Skin epidermis (tissue), 12 donors: ENCODE data around the gene SOS1.
"Not testable (repeated sequence)": the region's sequence is repeated elsewhere in the genome, so short reads cannot be mapped to it uniquely, and the experiment has no call there.

ENCODE experiments used
- H3K27ac ChIP-seq, 21 experiments: fragments of 200-600 bp; sonication (generic) in 11 of 21; one replicate each; pipeline ENCODE4 v1.5.0; 2020; ENCODE audit warnings: mild to moderate bottlenecking in 3 of 21, inconsistent platforms in 2 of 21, moderate library complexity in 2 of 21
- H3K4me3 ChIP-seq, 7 experiments: fragments of 200-600 bp; sonication (generic) in 2 of 7; one replicate each; pipeline ENCODE4 v1.5.0; 2020; ENCODE audit warnings: inconsistent platforms in 2 of 7, mild to moderate bottlenecking in 2 of 7, moderate library complexity in 1 of 7

The SOS1 gene

DNA sequence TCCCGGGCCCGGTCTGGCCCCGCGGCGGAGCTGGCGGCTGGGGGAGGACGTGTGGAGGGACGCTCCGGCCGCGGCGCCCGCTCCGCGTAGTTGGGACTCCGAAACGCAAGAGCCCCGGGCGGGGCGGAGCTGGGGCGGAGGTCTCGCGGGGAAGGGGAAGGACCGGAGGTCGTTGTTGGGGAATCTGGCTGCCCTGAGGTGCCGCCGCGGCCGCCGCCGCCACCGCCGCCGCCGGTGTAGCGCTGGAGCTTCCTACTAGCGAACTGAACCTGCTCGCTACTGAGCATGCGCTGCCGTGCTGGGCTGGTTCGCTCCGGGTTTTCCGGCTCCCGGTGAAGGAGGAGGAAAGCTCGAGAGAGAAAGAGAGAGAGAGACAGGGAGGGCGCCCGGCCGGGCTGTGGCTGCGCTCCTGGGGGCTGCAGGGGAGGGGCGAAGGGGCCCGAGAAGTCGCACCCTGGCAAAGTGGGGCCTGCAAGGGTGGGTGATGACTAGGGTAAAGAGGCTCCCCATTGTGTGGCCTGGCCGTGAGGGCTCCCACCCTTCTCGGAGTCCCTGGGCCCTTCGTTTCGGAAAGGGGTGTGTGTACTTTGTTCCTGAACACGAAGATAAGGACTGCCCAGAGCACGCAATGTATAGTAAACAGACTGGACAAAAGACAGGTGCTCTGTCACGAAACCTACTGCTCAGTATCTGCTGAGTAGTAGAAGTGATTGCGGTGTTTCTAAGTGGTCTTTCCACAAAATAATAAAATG lies at the start of gene SOS1:
TSS of gene SOS1 (minus strand) at position 281 of the 752 bp plus-strand sequence. CDS start 629 bp downstream, outside the sequence.
- H3K27ac ChIP-seq: peak within 1 kb of the TSS; percentile 83 to 98 (median 94)
- peak within 1 kb of the TSS; percentile 58 to 94 (median 89) for H3K4me3 ChIP-seq

DNA sequence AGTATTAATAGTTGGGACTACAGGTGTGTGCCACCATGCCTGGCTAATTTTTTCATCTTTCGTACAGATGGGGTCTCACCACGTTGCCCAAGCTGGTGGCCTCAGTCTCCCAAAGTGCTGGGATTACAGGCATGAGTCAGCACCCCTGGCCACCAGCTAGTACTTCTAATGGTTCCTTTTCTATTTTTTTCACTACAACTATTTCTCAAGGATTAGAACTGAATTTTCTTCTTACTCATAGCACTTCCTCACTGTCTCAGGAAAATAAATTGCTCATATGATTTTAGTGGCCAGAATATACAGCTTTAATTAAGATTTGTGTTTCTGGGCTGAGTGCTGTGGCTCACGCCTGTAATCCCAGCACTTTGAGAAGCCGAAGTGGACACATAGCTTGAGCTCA lies 43.2 kb upstream of the SOS1 start:
- no peak overlapping the region for H3K4me3 ChIP-seq
- H3K27ac ChIP-seq: no peak overlapping the region

DNA sequence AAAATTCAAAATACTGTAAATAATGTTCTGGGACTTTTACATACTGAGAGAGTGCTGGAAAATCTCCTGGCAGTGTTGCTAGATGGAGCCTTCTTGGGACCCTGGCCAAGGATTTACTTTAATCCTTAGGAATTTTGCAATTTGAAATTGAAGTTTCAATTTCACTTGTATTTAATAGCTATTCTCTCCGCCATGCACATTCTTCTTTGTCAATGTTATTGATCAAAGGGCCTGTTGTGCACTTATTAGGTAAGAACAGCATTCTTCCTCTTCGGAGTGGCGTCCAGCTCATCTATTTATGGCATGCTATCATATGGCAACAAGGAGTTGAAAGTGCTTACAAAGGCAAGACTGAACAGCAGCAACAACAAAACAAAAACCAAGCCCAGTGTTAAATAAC lies 40.1 kb upstream of the SOS1 start:
- Histone ChIP-seq H3K4me3 (no peak overlapping the region), H3K27ac (peak overlapping the region in 4 of 21 experiments; percentile 9 to 71 (median 40))

DNA sequence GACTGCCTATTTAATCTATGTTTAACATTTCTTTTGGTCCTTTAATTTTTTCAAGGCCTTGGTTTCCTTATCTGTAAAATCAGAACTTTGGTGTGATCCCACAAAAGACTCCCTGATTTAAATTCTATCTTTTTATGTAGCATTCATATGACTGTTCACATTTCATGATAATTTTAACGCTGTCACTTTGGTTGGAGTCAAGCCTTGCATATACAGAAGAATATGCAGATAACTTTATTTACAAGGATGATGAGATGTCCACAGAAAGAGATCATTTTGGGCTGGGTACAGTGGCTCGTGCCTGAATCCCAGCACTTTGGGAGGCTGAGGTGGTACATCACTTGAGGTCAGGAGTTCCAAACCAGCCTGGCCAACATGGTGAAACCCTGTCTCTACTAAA lies 38.4 kb upstream of the SOS1 start:
- no peak overlapping the region for H3K27ac ChIP-seq
- no peak overlapping the region for H3K4me3 ChIP-seq

DNA sequence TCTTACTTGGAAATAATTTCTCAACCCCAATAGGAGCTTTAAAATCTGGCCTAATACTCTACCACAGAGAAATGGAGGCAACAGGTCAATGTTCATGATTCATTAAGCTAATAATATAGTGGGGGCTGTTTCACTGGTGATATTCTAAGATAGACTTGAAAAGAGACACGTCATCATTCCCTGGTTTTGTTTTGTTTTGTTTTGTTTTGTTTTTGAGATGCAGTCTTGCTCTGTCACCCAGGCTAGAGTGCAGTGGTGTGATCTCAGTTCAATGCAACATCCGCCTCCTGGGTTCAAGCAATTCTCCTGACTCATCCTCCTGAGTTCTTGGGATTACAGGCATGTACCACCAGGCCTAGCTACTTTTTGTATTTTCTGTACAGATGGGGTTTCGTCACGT lies 37.5 kb upstream of the SOS1 start:
- Histone ChIP-seq H3K27ac (no peak overlapping the region), H3K4me3 (no peak overlapping the region)

DNA sequence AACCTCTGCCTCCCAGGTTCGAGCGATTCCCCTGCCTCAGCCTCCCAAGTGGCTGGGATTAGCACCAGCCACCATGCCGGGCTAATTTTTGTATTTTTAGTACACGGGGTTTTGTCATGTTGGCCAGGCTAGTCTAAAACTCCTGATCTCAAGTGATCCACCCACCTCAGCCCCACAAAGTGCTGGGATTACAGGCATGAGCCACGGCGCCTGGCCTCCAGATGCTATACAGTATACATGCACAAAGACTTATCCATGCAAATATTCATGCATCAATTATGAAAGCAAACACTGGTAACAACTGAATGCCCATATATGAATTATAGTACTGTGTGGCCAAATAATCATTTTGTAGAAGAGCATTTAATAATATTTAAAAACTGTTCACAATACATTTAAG lies 36.0 kb upstream of the SOS1 start:
- no peak overlapping the region for H3K27ac ChIP-seq
- H3K4me3 ChIP-seq: no peak overlapping the region

DNA sequence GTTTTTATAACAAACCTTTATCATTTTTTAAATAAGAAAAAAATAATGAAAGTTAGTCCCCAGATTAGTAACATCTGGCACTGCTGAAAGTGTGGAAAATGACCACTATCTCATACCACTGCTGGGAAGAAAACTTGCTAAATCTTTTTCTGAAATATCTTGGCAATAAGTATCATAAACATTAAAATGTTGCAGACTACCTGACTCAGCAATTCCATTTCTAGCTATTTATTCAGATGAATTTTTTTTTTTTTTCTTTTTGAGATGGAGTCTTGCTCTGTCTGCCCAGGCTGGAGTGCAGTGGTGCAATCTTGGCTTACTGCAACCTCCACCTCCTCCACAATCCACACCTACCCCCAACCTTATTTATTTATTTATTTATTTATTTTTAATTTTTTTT lies 35.3 kb upstream of the SOS1 start:
- no peak overlapping the region for H3K27ac ChIP-seq
- no peak overlapping the region for H3K4me3 ChIP-seq

DNA sequence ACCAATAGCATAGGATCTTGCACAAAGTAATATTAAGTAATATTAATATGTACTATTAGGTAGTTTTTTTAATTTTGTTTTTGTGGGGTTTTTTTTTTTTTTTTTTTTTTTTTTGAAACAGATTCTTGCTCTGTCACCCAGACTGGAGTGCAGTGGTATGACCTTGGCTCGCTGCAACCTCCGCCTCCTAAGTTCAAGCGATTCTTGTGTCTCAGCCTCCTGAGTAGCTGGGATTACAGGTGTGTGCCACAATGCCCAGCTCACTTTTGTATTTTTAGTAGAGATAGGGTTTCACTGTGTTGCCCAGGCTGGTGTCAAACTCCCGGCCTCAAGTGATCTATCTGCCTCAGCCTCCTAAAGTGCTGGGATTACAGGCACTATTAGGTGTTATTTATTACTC lies 34.7 kb upstream of the SOS1 start:
- H3K27ac ChIP-seq: peak overlapping the region in 3 of 21 experiments; percentile 27 to 37 (median 31)
- H3K4me3 ChIP-seq: not testable (repeated sequence)

DNA sequence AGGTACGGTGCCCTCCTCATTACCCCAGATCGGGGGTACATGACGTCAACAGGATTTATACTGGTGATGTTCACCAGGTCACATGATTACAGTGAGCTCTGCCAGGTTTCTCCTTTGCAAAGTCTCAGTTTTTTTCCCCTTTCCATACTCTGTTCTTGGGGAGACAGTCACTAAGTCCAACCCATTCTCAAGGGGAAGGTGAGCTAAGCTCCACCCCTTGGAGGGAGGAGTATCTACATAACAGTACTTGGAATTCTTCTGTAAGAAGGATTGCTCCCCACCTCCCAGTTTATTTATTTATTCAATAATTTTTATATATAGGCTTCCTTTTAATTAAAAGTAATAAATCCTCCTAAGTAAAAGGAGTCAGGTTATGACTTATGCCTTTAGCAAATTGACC lies 34.1 kb upstream of the SOS1 start:
- no peak overlapping the region for H3K4me3 ChIP-seq
- H3K27ac ChIP-seq: no peak overlapping the region

DNA sequence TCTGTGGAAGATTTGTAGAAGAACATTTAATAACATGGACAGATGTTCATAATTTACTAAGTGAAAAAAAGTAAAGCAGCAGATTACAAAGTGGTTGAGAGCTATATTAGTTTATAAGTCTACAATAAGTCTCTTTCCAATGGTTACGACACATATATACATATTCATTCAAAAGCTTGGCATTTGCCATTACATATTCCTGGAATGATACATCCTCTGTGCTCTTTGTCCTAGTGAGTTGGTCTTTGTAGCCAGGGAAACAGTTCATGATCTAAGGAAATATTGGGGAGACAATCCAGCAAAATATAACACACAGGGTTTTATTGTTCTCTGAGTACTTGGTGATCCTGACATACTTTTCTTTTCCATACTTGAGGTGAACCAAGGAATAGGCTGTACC lies 32.5 kb upstream of the SOS1 start:
- Histone ChIP-seq H3K4me3 (no peak overlapping the region), H3K27ac (no peak overlapping the region)

DNA sequence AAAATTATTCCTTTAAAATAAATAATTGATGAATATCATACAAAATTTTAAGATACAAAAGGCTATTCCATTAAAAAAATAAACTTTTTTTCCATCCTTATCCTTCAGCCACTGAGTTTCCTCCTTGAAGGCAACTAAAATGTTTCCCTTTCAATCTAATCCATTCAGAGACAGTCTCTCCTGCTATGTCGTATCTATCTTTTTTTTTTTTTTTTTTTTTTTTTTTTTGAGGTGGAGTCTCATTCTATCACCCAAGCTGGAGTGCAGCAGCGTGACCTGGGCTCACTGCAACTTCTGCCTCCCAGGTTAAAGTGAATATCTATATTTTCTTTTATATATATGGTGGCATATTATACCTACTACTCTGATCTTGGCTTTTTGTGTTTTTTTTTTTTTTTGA lies 31.7 kb upstream of the SOS1 start:
- Histone ChIP-seq H3K27ac (no peak overlapping the region), H3K4me3 (no peak overlapping the region)

DNA sequence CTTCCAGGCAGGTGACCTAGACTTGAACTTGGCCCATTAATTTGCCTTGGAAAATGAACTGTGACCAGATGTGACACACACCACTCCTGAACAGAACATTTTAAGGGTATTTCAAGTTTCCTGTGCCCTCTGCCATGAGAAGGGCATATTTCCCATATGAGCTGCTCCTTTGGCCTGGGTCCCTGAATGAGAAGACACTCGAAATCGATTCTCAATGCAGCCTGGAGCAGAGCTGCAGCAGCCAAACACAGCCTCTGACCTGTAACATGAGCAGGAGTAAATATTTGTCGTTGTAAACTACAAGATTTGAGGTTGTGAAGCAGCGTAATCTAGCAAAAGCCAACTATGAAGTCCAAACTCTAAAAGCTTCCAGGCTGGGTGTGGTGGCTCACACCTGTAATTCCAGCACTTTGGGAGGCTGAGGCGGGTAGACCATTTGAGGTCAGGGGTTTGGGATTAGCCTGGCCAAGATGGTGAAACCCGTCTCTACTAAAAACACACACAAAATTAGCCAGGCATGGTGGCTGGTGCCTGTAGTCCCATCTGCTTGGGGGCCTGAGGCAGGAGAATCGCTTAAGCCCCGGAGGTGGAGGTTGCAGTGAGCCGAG lies 30.1 kb upstream of the SOS1 start:
- Histone ChIP-seq H3K27ac (no peak overlapping the region), H3K4me3 (no peak overlapping the region)

DNA sequence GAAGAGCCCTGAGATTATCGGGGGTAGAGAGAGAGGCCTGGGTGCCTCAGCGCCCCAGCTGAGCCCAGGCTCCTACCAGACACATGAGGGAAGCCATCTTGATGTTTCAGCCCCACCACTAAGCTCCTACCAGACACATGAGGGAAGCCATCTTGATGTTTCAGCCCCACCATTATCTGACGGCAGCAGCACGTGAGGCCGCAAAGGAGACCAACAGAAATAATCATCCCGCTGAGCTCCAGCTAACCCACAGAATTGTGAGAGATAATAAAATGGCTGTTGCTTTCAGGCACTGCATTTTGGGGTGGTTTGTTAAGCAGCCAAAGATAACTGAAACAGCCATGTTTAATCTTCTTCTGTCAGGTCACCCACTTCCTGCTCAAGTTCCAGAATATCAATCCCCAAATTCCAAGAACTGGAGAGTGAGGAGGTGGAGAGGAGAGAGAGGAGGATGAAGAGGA lies 29.3 kb upstream of the SOS1 start:
- no peak overlapping the region for H3K27ac ChIP-seq
- H3K4me3 ChIP-seq: no peak overlapping the region

DNA sequence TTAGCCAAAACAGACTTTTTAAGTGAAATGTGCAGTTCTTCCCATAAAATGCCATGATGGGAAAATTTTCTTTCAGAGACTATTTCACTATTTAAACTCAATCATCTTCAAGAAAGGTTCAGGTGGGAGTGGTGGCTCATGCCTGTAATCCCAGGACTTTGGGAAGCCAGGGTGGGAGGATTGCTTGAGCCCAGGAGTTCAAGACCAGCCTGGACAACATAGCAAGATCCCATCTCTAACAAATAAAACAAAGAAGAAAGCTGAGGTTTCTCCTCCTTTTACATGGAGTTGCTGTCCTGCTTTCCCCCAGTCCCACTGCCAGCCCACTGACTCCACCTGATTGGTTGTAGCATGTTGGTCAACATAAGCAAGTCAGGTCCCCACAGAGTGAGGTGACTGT lies 25.8 kb upstream of the SOS1 start:
- no peak overlapping the region for H3K27ac ChIP-seq
- H3K4me3 ChIP-seq: no peak overlapping the region

DNA sequence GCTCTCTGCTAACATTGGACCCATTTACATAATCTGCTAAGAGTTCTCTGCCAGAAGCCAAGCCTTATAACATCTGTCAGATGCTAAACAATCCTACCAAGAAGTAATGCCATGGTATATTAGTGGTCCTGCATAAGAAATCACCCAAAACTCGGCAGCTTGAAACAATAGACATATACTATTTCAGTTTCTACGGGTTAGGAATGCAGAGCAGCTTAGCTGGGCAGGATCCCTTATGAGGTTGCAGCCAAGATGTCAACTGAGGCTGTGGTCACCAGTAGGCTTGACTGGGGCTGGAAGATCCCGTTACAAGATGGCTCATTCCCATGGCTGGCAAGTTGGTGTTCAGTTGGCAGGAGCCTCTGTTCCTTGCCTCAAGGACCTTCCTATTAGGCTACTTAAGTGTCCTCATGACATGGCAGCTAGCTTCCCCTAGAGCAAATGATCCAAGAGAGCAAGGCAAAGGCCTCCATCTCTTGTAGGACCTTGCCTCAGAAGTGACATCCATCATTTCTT lies 25.1 kb upstream of the SOS1 start:
- H3K4me3 ChIP-seq: no peak overlapping the region

DNA sequence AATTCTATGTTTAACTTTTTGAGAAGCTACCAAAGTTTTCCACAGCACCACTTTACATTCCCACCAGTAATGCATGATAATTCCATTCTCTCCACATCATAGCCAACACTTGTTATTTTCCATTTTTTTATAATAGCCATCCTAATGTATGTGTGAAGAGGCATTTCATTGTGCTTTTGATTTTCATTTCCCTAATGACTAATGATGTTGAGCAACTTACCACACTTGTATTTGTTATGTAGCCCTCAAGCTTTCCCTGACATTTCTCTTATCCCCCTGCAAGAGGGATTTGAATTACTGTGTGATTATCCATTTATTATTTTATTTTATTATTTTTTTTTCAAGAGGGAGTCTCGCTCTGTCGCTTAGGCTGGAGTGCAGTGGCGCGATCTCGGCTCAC lies 23.6 kb upstream of the SOS1 start:
- H3K27ac ChIP-seq: no peak overlapping the region
- H3K4me3 ChIP-seq: no peak overlapping the region

More for the DNA sequence above, 25.1 kb upstream of the SOS1 start:
- H3K27ac ChIP-seq: no peak overlapping the region

DNA sequence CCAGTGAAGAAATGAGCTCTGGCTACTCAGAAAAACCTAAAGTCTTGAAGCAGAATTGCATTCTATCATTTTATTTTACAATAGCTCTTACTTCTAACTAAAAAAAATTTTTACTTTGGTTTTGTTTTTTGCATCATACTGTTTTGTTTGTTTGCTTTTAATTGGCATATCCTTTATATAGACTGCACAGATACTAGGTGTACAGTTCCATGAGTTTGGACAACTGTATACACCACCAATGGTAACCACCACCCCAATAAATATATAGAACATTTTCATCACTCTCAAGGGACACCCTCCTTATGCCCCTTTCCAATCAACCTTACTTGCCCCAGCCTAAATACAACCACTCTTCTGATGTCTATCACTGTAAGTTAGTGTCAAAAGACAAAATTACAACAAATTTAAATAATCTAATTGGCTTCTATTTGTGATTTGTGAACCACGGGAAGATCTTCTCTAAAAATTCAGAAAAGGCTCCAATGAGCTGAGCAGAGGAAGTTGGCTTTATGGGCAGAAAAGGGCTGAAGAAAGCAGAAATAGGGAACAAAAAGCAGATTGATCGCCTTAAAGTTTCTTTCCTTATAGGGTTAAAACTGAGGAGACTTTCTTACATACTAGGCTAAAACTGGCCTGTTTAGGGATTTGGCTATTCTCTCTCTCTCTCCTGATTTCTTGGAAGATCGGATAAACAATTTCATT lies 22.2 kb upstream of the SOS1 start:
- Histone ChIP-seq H3K27ac (peak overlapping the region in 2 of 21 experiments; percentile 16 to 42), H3K4me3 (no peak overlapping the region)

DNA sequence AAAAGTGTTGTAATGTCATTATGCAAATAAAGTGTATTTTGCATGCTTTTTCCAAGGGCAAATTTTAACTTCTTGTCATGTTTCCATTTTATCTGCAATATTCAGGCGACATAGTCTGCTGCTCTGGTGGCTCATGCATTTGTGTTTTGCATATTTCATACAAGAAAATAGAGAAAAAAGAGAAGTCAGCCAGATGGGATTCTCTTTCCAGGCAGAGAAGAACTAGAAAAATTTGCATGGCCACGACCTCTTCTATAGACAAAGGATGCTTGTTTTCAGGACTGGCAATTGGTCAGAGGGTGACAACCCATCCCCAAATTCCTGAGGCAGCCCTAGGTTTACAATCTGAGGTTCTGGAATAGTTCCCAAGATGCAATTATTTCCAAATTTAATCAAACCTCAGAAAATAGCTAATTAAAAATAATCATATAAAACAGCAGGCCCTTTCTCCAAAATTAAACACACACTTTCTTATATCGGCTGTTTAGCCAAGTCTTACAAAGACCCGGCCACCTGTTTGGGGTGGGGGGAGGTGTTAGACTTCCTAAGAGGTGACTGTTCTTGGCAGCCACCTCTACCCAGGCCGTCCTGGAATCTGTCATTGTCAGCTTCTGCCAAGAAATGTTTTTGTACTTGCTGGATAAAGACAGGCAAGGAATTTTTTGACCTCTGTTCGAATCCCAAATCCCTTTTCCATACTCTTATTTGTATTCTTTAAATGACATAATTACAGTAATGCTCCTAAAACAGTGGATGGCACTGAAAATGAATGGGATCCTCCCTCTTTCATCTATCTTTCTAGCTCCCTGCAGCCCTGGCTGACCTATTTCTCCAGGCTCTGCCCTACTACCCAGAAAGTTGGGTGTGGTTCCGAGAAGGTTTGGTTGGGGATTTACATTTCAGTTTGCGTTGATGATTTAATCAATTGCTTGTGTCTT lies 20.8 kb upstream of the SOS1 start:
- Histone ChIP-seq H3K4me3 (no peak overlapping the region), H3K27ac (peak overlapping the region in 3 of 21 experiments; percentile 21 to 27 (median 23))

DNA sequence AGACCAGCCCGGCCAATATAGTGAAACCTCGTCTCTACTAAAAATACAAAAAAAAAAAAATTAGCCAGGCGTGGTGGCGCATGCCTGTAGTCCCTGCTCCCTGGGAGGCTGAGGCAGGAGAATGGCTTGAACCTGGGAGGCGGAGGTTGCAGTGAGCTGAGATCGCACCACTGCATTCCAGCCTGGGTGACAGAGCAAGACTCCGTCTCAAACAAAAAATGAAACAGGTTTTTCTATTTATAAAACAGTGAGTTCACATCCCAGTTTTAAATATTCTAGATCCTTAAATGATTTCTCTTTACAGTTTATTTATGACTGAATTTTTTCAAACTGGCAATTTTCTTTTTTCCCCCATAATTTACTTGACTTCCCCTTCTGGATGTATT lies 20.1 kb upstream of the SOS1 start:
- not testable (repeated sequence) for H3K4me3 ChIP-seq
- H3K27ac ChIP-seq: peak overlapping the region in 2 of 21 experiments; percentile 27 to 45
